Neutrophil (primary cell): ENCODE results near the gene NPPA.
"Not testable (repeated sequence)": the region's sequence is repeated elsewhere in the genome, so short reads cannot be mapped to it uniquely, and the experiment has no call there.

Experiments
- H3K27ac ChIP-seq: fragments of 200-600 bp; sonication (generic); 2 replicates; pipeline ENCODE4 v1.5.1; 2016; ENCODE audit warnings: mild to moderate bottlenecking, moderate library complexity
- H3K27me3 ChIP-seq: fragments of 200-600 bp; sonication (generic); 2 replicates; pipeline ENCODE4 v1.6.0; 2016; ENCODE audit warnings: mild to moderate bottlenecking
- H3K36me3 ChIP-seq: fragments of 200-600 bp; sonication (generic); 2 replicates; pipeline ENCODE4 v1.5.1; 2017
- H3K4me1 ChIP-seq, 2 experiments: fragments of 200-600 bp in 1 of 2; sonication (generic) in 1 of 2; 1 replicate in 1 of 2; 2 replicates in 1 of 2; pipeline versions ENCODE4 v1.5.1 to v1.6.1; 2013 to 2016; ENCODE audit warnings: low read depth in 1 of 2, low read length in 1 of 2, mild to moderate bottlenecking in 1 of 2, moderate library complexity in 1 of 2; ENCODE audit not compliant: control insufficient read depth in 1 of 2, insufficient read depth in 1 of 2
- H3K4me3 ChIP-seq, 2 experiments: fragments of 200-600 bp in 1 of 2; sonication (generic) in 1 of 2; 1 replicate in 1 of 2; 2 replicates in 1 of 2; pipeline ENCODE4 v1.5.1; 2013 to 2016; ENCODE audit warnings: low read depth in 1 of 2, low read length in 1 of 2, mild to moderate bottlenecking in 1 of 2, moderate library complexity in 1 of 2
- H3K9me3 ChIP-seq: fragments of 200-600 bp; sonication (generic); 2 replicates; pipeline ENCODE4 v1.5.1; 2016
- CTCF ChIP-seq: fragments of 200-600 bp; sonication (generic); IDR thresholded peaks from 2 replicates; pipeline ENCODE4 v1.5.1; 2016; ENCODE audit warnings: antibody characterized with exemption

Gene NPPA

GRCh38 chr1:11847667-11848372 is at the start of gene NPPA:
Gene NPPA (minus strand): TSS chr1:11847783. CDS start chr1:11847684, 99 bp downstream.
- no peaks in the 10 kb centered on the region for H3K27me3 ChIP-seq
- H3K27ac ChIP-seq: no peak within 1 kb of the TSS
- no peaks in the 10 kb centered on the region for H3K9me3 ChIP-seq
- peaks cover 20 to 22% of the 10 kb centered on the region in 2 experiments for H3K4me1 ChIP-seq
- H3K4me3 ChIP-seq: no peak within 1 kb of the TSS
- H3K36me3 ChIP-seq: peaks cover 9% of the 10 kb centered on the region
- TF ChIP-seq CTCF: no peak

- H3K4me3 ChIP-seq, H3K36me3 ChIP-seq, H3K9me3 ChIP-seq, H3K4me1 ChIP-seq, H3K27ac ChIP-seq: not testable (repeated sequence)
- peaks cover 44% of the 10 kb centered on the region for H3K27me3 ChIP-seq
These were observed 46.9 kb upstream of the NPPA start for GRCh38 chr1:11894501-11894900.

GRCh38 chr1:11893907-11894251 is 46.3 kb upstream of the NPPA start:
- H3K4me3 ChIP-seq: no peak overlapping the region
- TF ChIP-seq CTCF: peak; percentile 91
- no peak overlapping the region for H3K27ac ChIP-seq
- no peaks in the 10 kb centered on the region for H3K36me3 ChIP-seq
- peaks cover 38% of the 10 kb centered on the region for H3K27me3 ChIP-seq
- H3K4me1 ChIP-seq: peaks cover 4% of the 10 kb centered on the region in 2 experiments
- no peaks in the 10 kb centered on the region for H3K9me3 ChIP-seq

- peaks cover 15% of the 10 kb centered on the region for H3K27me3 ChIP-seq
- peaks cover 4% of the 10 kb centered on the region in 2 experiments for H3K4me1 ChIP-seq
These were observed 44.0 kb upstream of the NPPA start for GRCh38 chr1:11891433-11892186.

GRCh38 chr1:11888877-11889208 is 41.3 kb upstream of the NPPA start:
- Histone ChIP-seq H3K27me3 (no peaks in the 10 kb centered on the region), H3K4me3 (no peak overlapping the region), H3K4me1 (peaks cover 3 to 4% of the 10 kb centered on the region in 2 experiments), H3K9me3 (no peaks in the 10 kb centered on the region), H3K36me3 (no peaks in the 10 kb centered on the region), H3K27ac (no peak overlapping the region)
- TF ChIP-seq CTCF: no peak

More at GRCh38 chr1:11891433-11892186, 44.0 kb upstream of the NPPA start:
- H3K9me3 ChIP-seq: no peaks in the 10 kb centered on the region
- no peak overlapping the region for H3K4me3 ChIP-seq
- no peak for TF ChIP-seq CTCF
- no peaks in the 10 kb centered on the region for H3K36me3 ChIP-seq
- no peak overlapping the region for H3K27ac ChIP-seq

GRCh38 chr1:11888206-11888876 is 40.8 kb upstream of the NPPA start:
- TF ChIP-seq CTCF: no peak
- Histone ChIP-seq H3K4me1 (peaks cover 0 to 1% of the 10 kb centered on the region in 2 experiments), H3K4me3 (no peak overlapping the region), H3K27ac (no peak overlapping the region), H3K36me3 (no peaks in the 10 kb centered on the region), H3K9me3 (no peaks in the 10 kb centered on the region), H3K27me3 (no peaks in the 10 kb centered on the region)
